GM19099 (cell line): ENCODE measurements around the gene KCNH1.

Experiments
- POLR2A ChIP-seq: IDR thresholded peaks from 3 replicates; pipeline ENCODE4 v1.6.1; 2011; ENCODE audit warnings: low read depth; ENCODE audit not compliant: insufficient read length; ENCODE audit errors: extremely low read depth

Gene KCNH1

DNA sequence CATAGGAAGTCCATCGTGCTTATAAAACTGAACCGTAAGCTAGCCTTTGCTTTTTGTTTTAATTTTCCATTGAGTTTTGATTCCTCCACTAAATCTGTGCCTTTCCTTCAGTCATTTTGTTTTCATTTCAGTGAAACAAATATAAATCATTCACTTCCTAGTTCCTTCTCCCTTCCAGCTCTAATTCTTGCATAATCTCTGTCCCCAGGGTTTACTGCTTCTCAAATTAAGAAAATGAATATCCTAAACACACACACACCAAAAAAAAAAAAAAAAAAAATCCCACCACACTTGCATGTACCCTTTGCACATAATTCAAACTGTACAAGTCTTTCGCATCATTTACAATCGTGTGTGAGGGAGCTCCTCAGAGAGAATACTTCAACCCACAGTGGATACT, 6.8 kb downstream of the KCNH1 start:
- TF ChIP-seq POLR2A: no peak

GRCh38 chr1:211126622-211127021, 7.3 kb downstream of the KCNH1 start:
- no peak for TF ChIP-seq POLR2A

- TF ChIP-seq POLR2A: no peak
Observed at GRCh38 chr1:211118407-211119102, 15.4 kb downstream of the KCNH1 start.

GRCh38 chr1:211114446-211114845, 19.5 kb downstream of the KCNH1 start:
- no peak for TF ChIP-seq POLR2A

DNA sequence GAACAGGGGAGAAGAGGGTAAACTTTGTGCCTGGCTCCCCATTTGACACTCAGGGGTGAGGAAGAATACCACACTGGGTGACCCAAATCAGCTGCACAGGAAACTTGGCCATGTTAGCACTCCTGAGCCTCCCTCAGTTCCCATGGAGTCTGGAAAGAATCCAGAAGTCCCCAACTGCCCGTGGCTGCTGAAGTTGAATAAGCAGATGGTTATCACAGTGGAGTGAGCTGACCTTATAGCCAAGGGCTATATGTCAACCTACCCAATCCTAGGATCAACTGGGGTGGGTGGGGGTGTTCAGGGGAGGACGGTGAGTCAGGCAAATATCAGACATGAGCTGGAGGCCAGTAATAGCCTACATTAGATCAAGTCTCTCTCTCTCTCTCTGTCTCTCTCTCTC, 20.4 kb downstream of the KCNH1 start:
- no peak for TF ChIP-seq POLR2A

DNA sequence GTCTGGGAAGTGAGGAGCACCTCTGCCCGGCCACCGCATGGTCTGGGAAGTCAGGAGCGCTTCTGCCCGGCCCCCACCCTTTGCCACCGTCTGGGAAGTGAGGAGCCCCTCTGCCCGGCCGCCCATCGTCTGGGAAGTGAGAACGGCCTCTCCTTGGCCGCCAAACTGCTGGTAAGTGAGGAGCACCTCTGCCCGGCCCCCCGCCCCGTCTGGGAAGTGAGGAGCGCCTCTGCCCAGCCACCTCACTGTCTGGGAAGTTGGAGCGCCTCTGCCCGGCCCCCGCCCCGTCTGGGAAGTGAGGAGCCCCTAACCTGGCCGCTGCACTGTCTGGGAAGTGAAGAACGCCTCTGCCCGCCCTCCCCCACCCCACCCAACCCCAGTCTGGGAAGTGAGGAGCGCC, 22.6 kb downstream of the KCNH1 start:
- TF ChIP-seq POLR2A: no peak

- no peak for TF ChIP-seq POLR2A
Observed at GRCh38 chr1:211101481-211101880, 32.5 kb downstream of the KCNH1 start.

DNA sequence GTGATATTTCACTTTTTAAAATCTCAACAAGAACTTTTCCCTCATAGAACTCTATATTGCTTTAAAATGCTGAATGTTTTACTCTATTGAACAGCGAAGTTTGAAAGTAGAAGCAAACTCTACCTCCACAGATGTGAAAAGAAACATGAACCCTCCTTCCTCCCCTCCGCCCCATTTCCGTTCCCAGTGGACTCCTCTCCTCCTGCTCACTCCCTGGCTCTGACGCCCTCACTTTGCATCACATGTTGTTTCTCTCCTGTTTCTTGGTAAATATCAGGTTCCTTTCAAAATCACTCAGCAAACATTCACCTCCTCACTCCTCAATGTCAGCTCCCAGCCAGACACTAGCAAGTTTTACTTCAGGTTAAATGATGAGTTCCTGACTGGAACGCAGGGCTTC, 34.6 kb downstream of the KCNH1 start:
- TF ChIP-seq POLR2A: no peak

DNA sequence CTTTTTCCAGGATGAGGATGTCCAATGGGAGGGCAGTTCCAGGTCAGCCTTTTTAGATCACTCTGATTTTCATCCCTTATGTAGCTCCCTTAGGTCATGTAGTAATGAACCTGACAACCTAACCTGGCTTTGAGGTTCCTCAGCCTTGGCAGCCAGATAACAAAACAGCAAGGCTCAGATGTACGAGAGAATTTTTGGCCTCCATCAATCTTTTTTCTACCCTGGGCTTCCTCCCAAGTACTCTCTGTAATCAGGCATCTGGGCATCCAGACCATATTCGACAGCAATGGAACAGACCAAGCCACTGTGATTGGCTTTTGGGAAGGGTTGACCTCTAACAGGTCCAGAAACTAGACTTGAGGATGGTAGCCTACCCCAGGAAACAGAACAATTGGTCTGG, 38.6 kb downstream of the KCNH1 start:
- TF ChIP-seq POLR2A: no peak

- TF ChIP-seq POLR2A: no peak
Observed at GRCh38 chr1:211092955-211093354, 41.0 kb downstream of the KCNH1 start.

GRCh38 chr1:211091867-211092266, 42.1 kb downstream of the KCNH1 start:
- no peak for TF ChIP-seq POLR2A

DNA sequence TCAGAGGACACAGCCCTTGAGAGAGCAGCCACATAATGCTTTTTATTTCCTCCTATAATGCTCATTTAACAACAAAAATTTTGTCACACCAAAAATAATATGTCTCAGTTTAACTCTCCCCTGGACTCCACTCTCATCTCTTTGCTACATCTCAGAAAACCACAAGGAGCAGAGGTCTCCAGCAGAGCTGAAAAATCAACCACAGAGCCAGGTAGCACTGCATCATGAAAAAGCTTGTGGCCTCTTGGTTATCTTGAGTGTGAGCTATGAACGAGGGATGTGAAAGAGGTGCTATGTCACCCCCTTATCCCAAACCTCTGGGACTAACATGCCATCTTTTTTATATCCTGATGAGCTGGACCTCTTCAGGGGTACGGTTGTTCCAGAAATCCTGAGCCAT, 44.4 kb downstream of the KCNH1 start:
- TF ChIP-seq POLR2A: no peak

DNA sequence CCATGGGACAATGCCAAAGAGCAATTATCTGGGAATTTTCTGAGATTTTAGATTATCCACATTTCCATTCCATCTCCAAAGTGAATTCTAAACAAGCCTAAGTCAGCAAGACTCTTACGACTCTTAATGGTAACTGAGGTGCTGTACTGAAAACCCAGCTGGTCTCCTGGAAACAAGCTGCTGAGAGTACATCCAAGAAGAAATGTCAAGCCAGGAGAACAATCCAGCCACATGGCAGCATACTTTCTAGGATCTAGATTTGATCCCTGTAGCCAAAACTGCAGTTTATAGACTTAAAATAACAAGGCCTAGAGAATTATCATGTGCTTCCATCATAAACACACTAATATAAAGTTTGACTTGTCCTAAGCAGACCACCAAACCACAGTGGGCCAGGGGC, 45.8 kb downstream of the KCNH1 start:
- TF ChIP-seq POLR2A: no peak

DNA sequence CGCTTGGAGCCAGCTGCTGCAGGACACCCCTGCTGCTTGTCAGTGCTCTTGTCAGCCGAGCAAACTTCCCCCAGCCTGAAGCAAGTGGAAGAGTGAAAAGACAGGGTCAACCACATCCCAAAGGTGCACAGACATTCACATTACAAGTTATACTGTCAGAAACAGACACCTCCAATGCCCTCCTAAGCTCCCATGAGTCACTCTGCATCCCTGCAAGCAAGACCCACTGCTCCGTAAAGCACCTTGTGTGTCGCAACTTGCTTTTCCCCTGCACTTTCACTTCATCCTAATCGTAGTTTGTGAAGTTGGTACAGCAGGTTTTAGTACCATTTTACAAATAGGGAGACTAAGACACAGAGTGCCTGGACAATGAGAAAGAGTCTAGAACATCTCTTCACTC, 51.1 kb downstream of the KCNH1 start:
- TF ChIP-seq POLR2A: no peak

- TF ChIP-seq POLR2A: no peak
Observed at GRCh38 chr1:211068976-211069375, 65.0 kb downstream of the KCNH1 start.

DNA sequence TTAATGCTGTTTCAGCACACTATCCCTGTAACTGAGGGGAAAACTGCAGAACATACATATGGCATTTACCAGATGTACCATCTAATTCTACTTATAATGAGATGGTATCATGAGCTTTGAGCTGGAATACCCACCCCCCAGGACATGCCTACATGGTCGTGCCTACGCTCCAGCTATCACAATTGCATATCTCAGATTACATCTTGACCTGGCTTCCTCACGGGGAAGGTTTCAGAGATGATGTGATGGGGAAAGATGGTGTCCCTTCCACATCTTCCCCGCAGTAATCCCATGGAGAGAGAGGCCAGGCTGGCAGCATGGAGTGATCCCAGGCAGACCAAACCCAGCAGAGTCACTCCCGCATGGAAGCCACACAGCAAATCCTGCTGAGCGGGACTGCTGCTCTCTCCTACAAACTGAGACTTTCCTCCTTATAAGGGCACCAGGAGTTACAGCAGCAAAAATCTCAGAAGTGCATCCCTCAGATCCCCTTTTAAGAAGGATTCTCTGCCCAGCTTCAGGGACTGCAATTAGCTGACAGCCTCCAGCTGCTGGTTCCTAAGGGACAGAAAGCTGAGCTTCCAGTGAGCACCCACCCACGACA, 67.1 kb downstream of the KCNH1 start:
- no peak for TF ChIP-seq POLR2A

DNA sequence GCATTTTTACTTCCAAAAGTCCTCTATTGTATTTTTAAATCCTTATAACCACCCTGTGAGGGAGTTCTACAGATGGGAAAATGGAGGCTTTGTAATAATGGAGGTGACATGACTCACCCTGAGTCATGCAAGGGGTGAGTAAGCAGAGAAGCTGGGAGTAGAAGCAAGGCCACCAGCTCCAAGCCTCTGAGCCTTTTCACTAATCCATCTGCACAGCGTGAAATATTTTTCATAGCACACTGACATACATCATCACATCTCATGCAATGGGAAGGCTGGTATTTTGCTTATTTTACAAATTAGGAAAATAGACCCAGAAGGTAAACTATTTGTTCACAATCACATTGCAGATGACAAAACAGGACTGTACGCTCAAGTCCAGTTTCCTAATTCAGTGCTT, 96.9 kb downstream of the KCNH1 start:
- no peak for TF ChIP-seq POLR2A

- TF ChIP-seq POLR2A: no peak
Observed at GRCh38 chr1:211036381-211037060, 97.4 kb downstream of the KCNH1 start.
